PC-3 (cell line): Measurements from ENCODE around the gene PCSK5. TPM values are rescaled to one million over a fixed set of nuclear protein-coding genes. Genes with fewer than 3 reads are reported as not detected.

Experiments used
- ATAC-seq: fragments of 200-7000 bp; cut with Tn5 transposase; 2 replicates; pipeline ENCODE4 v1.9.1; 2020; ENCODE audit warnings: mild to moderate bottlenecking, moderate library complexity
- BruUV-seq: library from RNA; stranded (reverse); fragments of 400-500 nt; replicated peaks from 2 replicates; lab custom pipeline; 2021; lab: Mats Ljungman, UMichigan
- CTCF ChIA-PET: fragments of 300-600 bp; sonication (Branson Sonifier 250); formaldehyde crosslinking; loops from one replicate; lab custom pipeline; 2022; ENCODE audit warnings: antibody characterized with exemption; lab: Charles Lee
- POLR2A ChIA-PET: fragments of 300-600 bp; sonication (Branson Sonifier 250); formaldehyde crosslinking; loops from one replicate; lab custom pipeline; 2022; ENCODE audit warnings: antibody characterized with exemption; ENCODE audit not compliant: unreplicated experiment; lab: Charles Lee
- DNase-seq: peaks from one replicate; pipeline ENCODE4 v3.0.0-alpha.2; 2015
- H2AFZ ChIP-seq: fragments of 300-600 bp; sonication (generic); 2 replicates; pipeline ENCODE4 v1.6.0; 2016; ENCODE audit warnings: antibody characterized with exemption, low read length
- H3F3A ChIP-seq: fragments of 300-600 bp; sonication (generic); one replicate; pipeline ENCODE4 v1.6.0; 2017; ENCODE audit warnings: antibody characterized with exemption, low read length, control low read depth, mild to moderate bottlenecking; ENCODE audit not compliant: unreplicated experiment
- H3K27ac ChIP-seq: fragments of 300-600 bp; sonication (generic); 2 replicates; pipeline ENCODE4 v1.5.1; 2016; ENCODE audit warnings: mild to moderate bottlenecking, low read length
- H3K27me3 ChIP-seq: fragments of 300-600 bp; sonication (generic); 2 replicates; pipeline ENCODE4 v1.6.1; 2016; ENCODE audit warnings: low read length, mixed read lengths
- H3K36me3 ChIP-seq: fragments of 300-600 bp; sonication (generic); 2 replicates; pipeline ENCODE4 v1.6.1; 2016; ENCODE audit warnings: low read depth, mixed run types, low read length, mixed read lengths
- H3K4me1 ChIP-seq: fragments of 300-600 bp; sonication (generic); 2 replicates; pipeline ENCODE4 v1.5.1; 2016; ENCODE audit warnings: low read length; ENCODE audit not compliant: insufficient read depth
- H3K4me2 ChIP-seq: fragments of 300-600 bp; sonication (generic); 2 replicates; pipeline ENCODE4 v1.6.0; 2016; ENCODE audit warnings: low read length
- H3K4me3 ChIP-seq: fragments of 300-600 bp; sonication (generic); 2 replicates; pipeline ENCODE4 v1.5.1; 2016; ENCODE audit warnings: mild to moderate bottlenecking, low read length, mixed read lengths
- H3K79me2 ChIP-seq: fragments of 300-600 bp; sonication (generic); 2 replicates; pipeline ENCODE4 v1.6.1; 2017; ENCODE audit warnings: low read length, mixed read lengths
- H3K9ac ChIP-seq: fragments of 300-600 bp; sonication (generic); 2 replicates; pipeline ENCODE4 v1.6.0; 2016; ENCODE audit warnings: mild to moderate bottlenecking, low read length
- H3K9me2 ChIP-seq: fragments of 300-600 bp; sonication (generic); replicated peaks from 2 replicates; pipeline ENCODE4 v1.6.1; 2016; ENCODE audit warnings: mixed run types, low read length, mixed read lengths
- H3K9me3 ChIP-seq: fragments of 300-600 bp; sonication (generic); 2 replicates; pipeline ENCODE4 v1.6.1; 2016; ENCODE audit warnings: low read length, mixed read lengths
- H4K20me1 ChIP-seq: fragments of 300-600 bp; sonication (generic); 2 replicates; pipeline ENCODE4 v1.6.1; 2016; ENCODE audit warnings: low read length, mixed read lengths
- CTCF ChIP-seq: fragments of 300-600 bp; sonication (generic); conservative IDR thresholded peaks from 2 replicates; pipeline ENCODE4 v1.5.1; 2017; ENCODE audit warnings: antibody characterized with exemption, low read depth, mild to moderate bottlenecking, low read length
- EZH2 ChIP-seq: fragments of 300-600 bp; sonication (generic); IDR thresholded peaks from one replicate; pipeline ENCODE4 v1.6.1; 2017; ENCODE audit warnings: antibody characterized with exemption, mild to moderate bottlenecking, low read length; ENCODE audit not compliant: unreplicated experiment
- EZH2phosphoT487 ChIP-seq: fragments of 300-600 bp; sonication (generic); IDR thresholded peaks from 2 replicates; pipeline ENCODE4 v1.6.1; 2018; ENCODE audit warnings: mild to moderate bottlenecking, antibody characterized with exemption, low read length, borderline replicate concordance
- intact Hi-C: fragments of 100-400 bp; cut with micrococcal nuclease; formaldehyde crosslinking; loops from 2 replicates; pipeline ENCODE4 v1.9.0; 2023
- total RNA-seq: library from RNA; depleted of rRNA; stranded (reverse); fragments of >200 nt; gene quantifications from 2 replicates; pipeline ENCODE4 v1.2.3, GENCODE V29; 2014

PCSK5 gene
- total RNA-seq, 1 experiment from 2014 or later = not detected

GRCh38 chr9:76223749-76224340, 333.4 kb downstream of the PCSK5 start:
- TF ChIP-seq EZH2 (no peak), EZH2phosphoT487 (no peak), CTCF (no peak)
- Histone ChIP-seq H3K27me3 (no peaks in the 10 kb centered on the region), H3K9me2 (no peaks in the 10 kb centered on the region), H3K27ac (no peak overlapping the region), H3F3A (no peaks in the 10 kb centered on the region), H3K36me3 (no peaks in the 10 kb centered on the region), H2AFZ (no peak overlapping the region), H3K9me3 (no peaks in the 10 kb centered on the region), H3K4me2 (no peak overlapping the region), H4K20me1 (no peaks in the 10 kb centered on the region), H3K9ac (no peak overlapping the region), H3K4me3 (no peak overlapping the region), H3K79me2 (no peaks in the 10 kb centered on the region), H3K4me1 (no peaks in the 10 kb centered on the region)
- DNase-seq (no peak), ATAC-seq (no peak)
- CTCF ChIA-PET = no interaction called here
- POLR2A ChIA-PET = no interaction called here
- BruUV-seq = no TSS peak
- intact Hi-C loops = no loop called here

- TF ChIP-seq CTCF (no peak), EZH2phosphoT487 (no peak), EZH2 (no peak)
- Histone ChIP-seq H3K79me2 (no peaks in the 10 kb centered on the region), H3K9me3 (no peaks in the 10 kb centered on the region), H3K9ac (no peak overlapping the region), H2AFZ (no peak overlapping the region), H4K20me1 (no peaks in the 10 kb centered on the region), H3F3A (no peaks in the 10 kb centered on the region), H3K27me3 (no peaks in the 10 kb centered on the region), H3K4me2 (no peak overlapping the region), H3K4me1 (no peaks in the 10 kb centered on the region), H3K36me3 (no peaks in the 10 kb centered on the region), H3K9me2 (no peaks in the 10 kb centered on the region), H3K27ac (no peak overlapping the region), H3K4me3 (no peak overlapping the region)
- ChIA-PET CTCF (no interaction called here), POLR2A (no interaction called here)
- intact Hi-C loops = no loop called here
- no peak for DNase-seq
- no peak for ATAC-seq
- no TSS peak for BruUV-seq
Observed at GRCh38 chr9:76227156-76227555, 336.7 kb downstream of the PCSK5 start.

GRCh38 chr9:76231001-76231400, 340.5 kb downstream of the PCSK5 start:
- CTCF ChIA-PET = no interaction called here
- TF ChIP-seq EZH2phosphoT487 (no peak), CTCF (no peak), EZH2 (no peak)
- Histone ChIP-seq H3K4me1 (no peaks in the 10 kb centered on the region), H3K4me3 (no peak overlapping the region), H3K36me3 (no peaks in the 10 kb centered on the region), H3K4me2 (no peak overlapping the region), H3K9ac (no peak overlapping the region), H3K27ac (no peak overlapping the region), H4K20me1 (no peaks in the 10 kb centered on the region), H3K9me3 (no peaks in the 10 kb centered on the region), H3K79me2 (no peaks in the 10 kb centered on the region), H2AFZ (no peak overlapping the region), H3K27me3 (no peaks in the 10 kb centered on the region), H3K9me2 (no peaks in the 10 kb centered on the region), H3F3A (no peaks in the 10 kb centered on the region)
- ATAC-seq = no peak
- POLR2A ChIA-PET = no interaction called here
- no TSS peak for BruUV-seq
- no peak for DNase-seq
- intact Hi-C loops = no loop called here
